NB4 (cell line): ENCODE data around the gene HNF1A.

Experiments
- DNase-seq: peaks from one replicate; pipeline ENCODE4 v3.0.0; 2010; ENCODE audit warnings: low read depth
- H3K4me3 ChIP-seq: one replicate; pipeline ENCODE4 v1.5.1; 2011; ENCODE audit warnings: mild to moderate bottlenecking, low read depth, low read length, moderate library complexity
- CTCF ChIP-seq: IDR thresholded peaks from one replicate; pipeline ENCODE4 v1.5.1; 2012; ENCODE audit warnings: low read depth, low read length
- MYC ChIP-seq: IDR thresholded peaks from 2 replicates; pipeline ENCODE4 v1.6.1; 2011; ENCODE audit warnings: low read depth, low read length
- POLR2A ChIP-seq: IDR thresholded peaks from 2 replicates; pipeline ENCODE4 v1.6.1; 2011; ENCODE audit warnings: mild to moderate bottlenecking; ENCODE audit not compliant: insufficient read length; ENCODE audit errors: extremely low read depth
- TF ChIP-seq, protein P1 (sequence below): IDR thresholded peaks from 2 replicates; pipeline ENCODE4 v1.6.1; 2011; ENCODE audit warnings: low read depth, low read length

HNF1A gene

GRCh38 chr12:120964298-120964697 is 14.0 kb upstream of the HNF1A start:
- H3K4me3 ChIP-seq: no peak overlapping the region
- no peak for DNase-seq
- TF ChIP-seq, protein P1, sequence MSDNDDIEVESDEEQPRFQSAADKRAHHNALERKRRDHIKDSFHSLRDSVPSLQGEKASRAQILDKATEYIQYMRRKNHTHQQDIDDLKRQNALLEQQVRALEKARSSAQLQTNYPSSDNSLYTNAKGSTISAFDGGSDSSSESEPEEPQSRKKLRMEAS: no peak
- TF ChIP-seq CTCF (no peak), MYC (no peak), POLR2A (no peak)

DNA sequence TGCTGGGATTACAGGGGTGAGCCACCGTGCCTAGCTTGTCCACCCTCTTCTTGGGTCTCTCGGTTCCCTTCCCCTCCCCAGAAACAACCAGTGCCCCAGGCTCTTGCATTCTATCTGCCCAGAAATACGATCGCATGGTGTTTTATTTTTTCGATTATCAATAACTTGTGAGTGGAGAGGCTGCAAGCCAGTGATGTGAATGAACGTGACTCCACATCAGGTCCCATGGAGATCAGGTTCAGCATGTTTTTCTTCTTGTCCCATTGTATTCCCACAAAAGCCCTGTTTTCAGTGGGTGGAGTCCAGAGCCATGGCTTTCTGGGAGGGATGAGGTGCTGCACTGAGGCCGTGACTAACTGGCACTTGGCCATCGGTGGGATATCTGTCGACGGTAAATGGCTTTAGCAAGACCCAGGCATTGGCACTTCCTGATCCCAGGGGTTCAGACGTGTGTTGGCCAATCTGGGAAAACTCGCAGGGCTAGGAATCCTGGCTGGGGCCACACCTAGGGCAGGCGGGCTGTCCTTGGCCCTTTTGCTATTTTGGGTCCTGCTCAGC is 12.7 kb upstream of the HNF1A start:
- no peak overlapping the region for H3K4me3 ChIP-seq
- TF ChIP-seq CTCF (no peak), MYC (no peak), POLR2A (no peak)
- TF ChIP-seq, protein P1: no peak
- DNase-seq: no peak

DNA sequence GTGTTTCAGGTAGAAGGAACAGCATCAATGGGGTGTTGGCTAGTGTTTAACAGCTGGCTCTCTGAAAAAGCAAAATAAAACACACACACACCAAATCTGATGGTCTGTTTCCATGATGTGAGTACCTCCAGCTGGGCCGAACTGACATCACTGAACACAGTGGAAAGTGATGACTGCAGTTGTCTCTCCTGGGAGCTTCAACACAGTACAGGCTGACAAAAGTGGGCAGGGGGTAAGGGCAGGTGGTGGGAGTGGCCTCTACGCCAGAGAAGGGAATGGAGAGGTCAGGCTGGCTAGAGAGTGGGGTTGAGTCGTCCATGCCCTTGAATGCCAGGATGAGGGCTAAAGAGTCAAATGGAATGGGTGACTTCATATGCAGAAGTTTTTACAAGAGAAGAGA is 8.0 kb upstream of the HNF1A start:
- TF ChIP-seq MYC (no peak), POLR2A (no peak), CTCF (no peak)
- TF ChIP-seq, protein P1: no peak
- H3K4me3 ChIP-seq: no peak overlapping the region
- no peak for DNase-seq

- H3K4me3 ChIP-seq: no peak overlapping the region
- peak; percentile 96 for DNase-seq
- TF ChIP-seq POLR2A (no peak), MYC (peak; percentile 95), CTCF (peak; percentile 82)
- TF ChIP-seq, protein P1: peak; percentile 91
These were observed 6.8 kb upstream of the HNF1A start for GRCh38 chr12:120971299-120972180.

- TF ChIP-seq, protein P1: no peak
- no peak for TF ChIP-seq POLR2A
- TF ChIP-seq CTCF: no peak
- TF ChIP-seq MYC: no peak
- no peak overlapping the region for H3K4me3 ChIP-seq
- DNase-seq: no peak
These were observed 5.3 kb upstream of the HNF1A start for GRCh38 chr12:120972870-120973543.
